ENCODE measurements around the gene RBFOX2.

The RBFOX2 gene

GRCh38 chr22:35928285-35928798 is 100.3 kb downstream of the RBFOX2 start:
- DNase-seq (ENCODE audit: extremely low read depth, insufficient read length) = no peak
- Histone ChIP-seq H3K4me3 (replicated peaks; ENCODE audit: low read depth, low read length) (no peak overlapping the region), H3K27me3 (replicated peaks; ENCODE audit: control insufficient read depth, insufficient read depth, low read length) (no peaks in the 10 kb centered on the region; the same call in 1 of the 2 replicates), H3K36me3 (ENCODE audit: control insufficient read depth, insufficient read depth, low read length) (no peaks in the 10 kb centered on the region)
- TF ChIP-seq CTCF (IDR thresholded peaks at IDR 0.05; ENCODE audit: insufficient read depth, low read length, poor library complexity, severe bottlenecking) = no peak

GRCh38 chr22:35923026-35923425 is 105.6 kb downstream of the RBFOX2 start:
- no peak for DNase-seq (ENCODE audit: extremely low read depth, insufficient read length)
- no peak for TF ChIP-seq CTCF (IDR thresholded peaks at IDR 0.05; ENCODE audit: insufficient read depth, low read length, poor library complexity, severe bottlenecking)
- no peaks in the 10 kb centered on the region for H3K36me3 ChIP-seq (ENCODE audit: control insufficient read depth, insufficient read depth, low read length)
- H3K27me3 ChIP-seq (replicated peaks; ENCODE audit: control insufficient read depth, insufficient read depth, low read length) = no peaks in the 10 kb centered on the region; the same call in none of the 2 replicates
- no peak overlapping the region for H3K4me3 ChIP-seq (replicated peaks; ENCODE audit: low read depth, low read length)

GRCh38 chr22:35921777-35922176 is 106.8 kb downstream of the RBFOX2 start:
- no peak for DNase-seq (ENCODE audit: extremely low read depth, insufficient read length)
- Histone ChIP-seq H3K27me3 (replicated peaks; ENCODE audit: control insufficient read depth, insufficient read depth, low read length) (no peaks in the 10 kb centered on the region; the same call in none of the 2 replicates), H3K4me3 (replicated peaks; ENCODE audit: low read depth, low read length) (no peak overlapping the region), H3K36me3 (ENCODE audit: control insufficient read depth, insufficient read depth, low read length) (no peaks in the 10 kb centered on the region)
- peak; percentile 66 for TF ChIP-seq CTCF (IDR thresholded peaks at IDR 0.05; ENCODE audit: insufficient read depth, low read length, poor library complexity, severe bottlenecking)

- DNase-seq (ENCODE audit: extremely low read depth, insufficient read length) = no peak
- TF ChIP-seq CTCF (IDR thresholded peaks at IDR 0.05; ENCODE audit: insufficient read depth, low read length, poor library complexity, severe bottlenecking) = no peak
- no peaks in the 10 kb centered on the region for H3K36me3 ChIP-seq (ENCODE audit: control insufficient read depth, insufficient read depth, low read length)
- no peak overlapping the region for H3K4me3 ChIP-seq (replicated peaks; ENCODE audit: low read depth, low read length)
- H3K27me3 ChIP-seq (replicated peaks; ENCODE audit: control insufficient read depth, insufficient read depth, low read length) = no peaks in the 10 kb centered on the region; the same call in none of the 2 replicates
Observed at GRCh38 chr22:35921044-35921443, 107.6 kb downstream of the RBFOX2 start.

GRCh38 chr22:35919002-35919542 is 109.6 kb downstream of the RBFOX2 start:
- H3K27me3 ChIP-seq (replicated peaks; ENCODE audit: control insufficient read depth, insufficient read depth, low read length) = no peaks in the 10 kb centered on the region; the same call in 1 of the 2 replicates
- H3K36me3 ChIP-seq (ENCODE audit: control insufficient read depth, insufficient read depth, low read length) = no peaks in the 10 kb centered on the region
- no peak for TF ChIP-seq CTCF (IDR thresholded peaks at IDR 0.05; ENCODE audit: insufficient read depth, low read length, poor library complexity, severe bottlenecking)
- DNase-seq (ENCODE audit: extremely low read depth, insufficient read length) = no peak
- no peak overlapping the region for H3K4me3 ChIP-seq (replicated peaks; ENCODE audit: low read depth, low read length)
